Raji (cell line): ENCODE results near the gene IFFO2.

Source experiments
- POLR2A ChIP-seq: IDR thresholded peaks from 2 replicates; pipeline ENCODE4 v1.6.1; 2011; ENCODE audit warnings: low read depth, low read length, control low read depth; ENCODE audit not compliant: insufficient read depth

Gene IFFO2

GRCh38 chr1:18922848-18923755 lies 33.4 kb downstream of the IFFO2 start:
- no peak for TF ChIP-seq POLR2A

- no peak for TF ChIP-seq POLR2A
These were observed 34.2 kb downstream of the IFFO2 start for GRCh38 chr1:18922319-18922726.

GRCh38 chr1:18921516-18922251 lies 34.8 kb downstream of the IFFO2 start:
- no peak for TF ChIP-seq POLR2A

GRCh38 chr1:18920931-18921330 lies 35.5 kb downstream of the IFFO2 start:
- no peak for TF ChIP-seq POLR2A

- TF ChIP-seq POLR2A = no peak
These were observed 36.5 kb downstream of the IFFO2 start for GRCh38 chr1:18919956-18920355.

- TF ChIP-seq POLR2A = no peak
These were observed 37.1 kb downstream of the IFFO2 start for GRCh38 chr1:18919197-18919905.

- no peak for TF ChIP-seq POLR2A
These were observed 38.1 kb downstream of the IFFO2 start for GRCh38 chr1:18918417-18918816.

- TF ChIP-seq POLR2A = no peak
These were observed 39.2 kb downstream of the IFFO2 start for GRCh38 chr1:18917071-18917799.

- TF ChIP-seq POLR2A = no peak
These were observed 41.1 kb downstream of the IFFO2 start for GRCh38 chr1:18915341-18915740.

- no peak for TF ChIP-seq POLR2A
These were observed 43.2 kb downstream of the IFFO2 start for GRCh38 chr1:18913065-18913835.

GRCh38 chr1:18912550-18912949 lies 43.9 kb downstream of the IFFO2 start:
- TF ChIP-seq POLR2A = no peak

GRCh38 chr1:18908911-18909771 lies 47.3 kb downstream of the IFFO2 start:
- TF ChIP-seq POLR2A = no peak
